GM18517 (cell line): ENCODE measurements around the gene CNTLN.
A peak's percentile ranks its signal among the peaks of the same experiment; 100 is the strongest.
"Not testable (repeated sequence)": the region's sequence is repeated elsewhere in the genome, so short reads cannot be mapped to it uniquely, and the experiment has no call there.

Experiments
- ATAC-seq: cut with Tn5 transposase; IDR thresholded peaks from one replicate; pipeline ENCODE4 v1.9.1; 2021; ENCODE audit warnings: mild to moderate bottlenecking, moderate library complexity; ENCODE audit not compliant: unreplicated experiment

Gene CNTLN

DNA sequence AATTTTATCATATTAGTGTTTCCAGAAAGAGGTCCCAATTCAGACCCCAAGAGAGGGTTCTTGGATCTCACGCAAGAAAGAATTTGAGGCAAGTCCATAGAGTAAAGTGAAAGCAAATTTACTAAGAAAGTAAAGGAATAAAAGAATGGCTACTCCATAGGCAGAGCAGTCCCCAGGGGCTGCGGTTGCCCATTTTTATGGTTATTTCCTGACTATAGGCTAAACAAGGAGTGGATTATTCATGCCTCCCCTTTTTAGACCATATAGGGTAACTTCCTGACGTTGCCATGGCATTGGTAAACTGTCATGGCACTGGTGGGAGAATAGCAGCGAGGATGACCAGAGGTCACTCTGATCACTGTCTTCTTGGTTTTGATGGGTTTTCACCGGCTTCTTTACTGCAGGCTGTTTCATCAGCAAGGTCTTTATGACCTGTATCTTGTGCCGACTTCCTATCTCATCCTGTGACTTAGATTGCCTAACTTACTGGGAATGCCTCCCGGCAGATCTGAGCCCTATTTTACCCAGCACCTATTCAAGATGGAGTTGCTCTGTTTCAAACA is 262.4 kb downstream of the CNTLN start:
- not testable (repeated sequence) for ATAC-seq

- no peak for ATAC-seq
These were observed 263.5 kb downstream of the CNTLN start for GRCh38 chr9:17398350-17398749.

- no peak for ATAC-seq
These were observed 267.0 kb downstream of the CNTLN start for GRCh38 chr9:17401858-17402257.

DNA sequence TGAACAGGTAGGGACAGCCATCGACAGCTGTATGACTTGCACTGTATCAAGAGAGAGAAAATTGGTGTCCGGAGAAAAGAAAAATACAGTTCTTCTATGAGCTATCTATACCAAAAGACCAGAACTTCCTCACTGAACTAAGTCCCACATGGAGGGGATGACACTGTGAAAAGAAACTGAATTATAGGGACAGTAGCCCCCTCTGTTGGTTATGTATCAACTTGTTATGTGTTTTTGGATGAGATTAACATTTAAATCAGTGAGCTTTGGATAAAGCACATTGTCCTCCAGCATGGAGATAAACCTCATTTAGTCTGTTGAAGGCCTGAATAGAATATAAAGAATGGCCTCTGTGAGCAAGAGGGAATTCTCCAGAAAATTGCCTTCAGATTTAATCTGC is 267.5 kb downstream of the CNTLN start:
- no peak for ATAC-seq

- no peak for ATAC-seq
These were observed 268.7 kb downstream of the CNTLN start for GRCh38 chr9:17403539-17403938.

GRCh38 chr9:17414986-17415385 is 280.1 kb downstream of the CNTLN start:
- no peak for ATAC-seq

DNA sequence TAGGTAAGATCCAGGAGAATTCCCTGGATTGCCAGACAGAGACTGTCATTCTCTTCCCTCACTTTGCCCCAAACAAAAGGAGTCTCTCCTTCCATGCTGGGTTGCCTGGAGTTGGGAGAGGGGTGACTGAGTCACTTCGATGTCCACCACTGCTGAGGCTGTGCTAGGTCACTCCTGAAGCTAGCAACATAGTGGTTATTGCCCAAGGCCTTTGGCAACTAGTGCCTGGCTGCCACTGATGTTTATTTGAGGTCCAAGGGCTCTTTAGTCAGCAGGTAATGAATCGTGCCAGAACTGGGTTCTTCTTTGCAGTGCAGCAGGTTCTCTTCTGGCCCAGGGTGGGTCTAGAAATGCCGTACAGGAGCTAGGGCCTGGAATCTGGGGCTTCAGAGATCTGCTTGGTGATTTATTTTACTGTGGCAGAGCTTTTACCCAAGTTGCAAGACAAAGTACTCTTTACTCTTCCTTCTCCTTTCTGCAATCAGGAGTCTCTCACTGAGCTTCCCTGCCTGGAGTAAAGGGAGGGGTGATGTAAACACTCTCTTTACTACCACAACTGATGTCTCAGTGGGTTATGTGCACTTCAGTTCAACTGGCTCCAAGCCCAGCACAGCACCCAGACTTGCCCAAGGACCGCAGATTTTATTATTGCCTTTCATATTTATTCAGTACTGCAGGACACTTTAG is 288.3 kb downstream of the CNTLN start:
- ATAC-seq, result no peak

- ATAC-seq, result no peak
These were observed 288.8 kb downstream of the CNTLN start for GRCh38 chr9:17423681-17424011.

GRCh38 chr9:17425384-17425783 is 290.5 kb downstream of the CNTLN start:
- ATAC-seq, result no peak

DNA sequence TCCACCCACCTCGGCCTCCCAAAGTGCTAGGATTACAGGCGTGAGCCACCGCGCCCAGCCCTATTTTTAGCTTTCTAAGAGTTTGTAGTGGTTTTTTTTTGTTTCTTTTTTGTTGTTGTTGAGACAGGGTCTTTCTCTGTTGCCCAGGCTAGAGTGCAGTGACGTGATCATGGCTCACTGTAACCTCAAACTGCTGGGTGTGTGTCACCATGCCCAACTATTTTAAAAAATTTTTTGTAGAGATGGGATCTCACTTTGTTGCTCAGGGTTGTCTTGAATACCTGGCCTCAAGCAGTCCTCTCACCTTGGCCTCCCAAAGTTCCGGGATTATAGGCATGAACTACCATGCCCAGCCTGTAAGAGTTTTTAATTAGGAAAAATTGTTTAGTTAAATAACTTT is 298.7 kb downstream of the CNTLN start:
- ATAC-seq, result no peak

DNA sequence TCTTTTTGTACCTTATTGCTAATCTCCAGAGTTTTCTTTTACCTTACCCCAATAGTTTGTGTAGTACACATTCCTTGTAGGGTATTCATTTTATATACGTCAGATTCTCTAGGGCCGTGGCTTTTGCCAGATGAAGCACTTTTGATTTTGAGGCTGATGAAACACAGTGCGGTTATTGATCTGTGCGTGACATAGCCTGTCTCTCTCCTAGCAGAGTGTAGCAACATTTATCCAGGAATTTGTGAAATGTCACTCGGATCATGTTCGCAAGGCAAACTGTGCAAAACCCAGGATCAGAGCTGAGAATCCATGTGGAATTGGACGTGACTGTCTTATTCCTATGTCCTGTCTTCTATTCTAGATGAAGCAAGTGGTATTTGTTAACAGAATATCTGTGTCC is 302.0 kb downstream of the CNTLN start:
- ATAC-seq, result no peak

DNA sequence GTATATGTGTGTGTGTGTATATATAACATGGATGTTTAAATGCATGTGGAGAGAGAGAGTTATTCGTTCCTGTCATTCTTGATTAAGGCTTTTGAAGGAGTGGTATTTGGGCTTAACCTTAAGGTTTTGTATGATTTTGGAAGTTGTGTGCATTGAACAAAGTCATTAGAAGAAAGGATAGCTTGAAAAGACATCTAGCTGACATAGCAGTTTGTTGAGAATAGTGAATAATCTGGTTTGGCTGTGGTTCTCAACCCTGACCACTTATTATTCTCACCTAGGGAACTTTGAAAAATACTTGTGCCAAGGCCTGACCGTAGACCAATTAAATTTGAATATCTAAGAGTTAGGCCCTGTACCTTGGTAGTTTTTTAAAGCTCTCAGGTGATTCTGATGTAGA is 303.0 kb downstream of the CNTLN start:
- no peak for ATAC-seq

DNA sequence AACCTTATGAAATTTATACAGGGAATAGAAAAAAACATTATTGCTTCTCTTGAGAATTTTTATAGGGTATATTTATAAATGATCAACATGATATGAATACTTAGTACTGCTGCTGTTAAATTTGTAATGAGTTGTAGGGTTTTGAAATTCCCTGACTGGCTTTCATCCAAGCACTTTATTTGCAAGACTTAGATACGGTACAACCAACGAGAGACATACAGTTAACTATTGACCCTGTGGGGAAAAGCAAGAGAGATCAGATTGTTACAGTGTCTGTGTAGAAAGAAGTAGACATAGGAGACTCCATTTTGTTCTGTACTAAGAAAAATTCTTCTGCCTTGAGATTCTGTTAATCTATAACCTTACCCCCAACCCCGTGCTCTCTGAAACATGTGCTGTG is 310.3 kb downstream of the CNTLN start:
- ATAC-seq, result not testable (repeated sequence)

GRCh38 chr9:17453751-17454150 is 318.9 kb downstream of the CNTLN start:
- no peak for ATAC-seq

DNA sequence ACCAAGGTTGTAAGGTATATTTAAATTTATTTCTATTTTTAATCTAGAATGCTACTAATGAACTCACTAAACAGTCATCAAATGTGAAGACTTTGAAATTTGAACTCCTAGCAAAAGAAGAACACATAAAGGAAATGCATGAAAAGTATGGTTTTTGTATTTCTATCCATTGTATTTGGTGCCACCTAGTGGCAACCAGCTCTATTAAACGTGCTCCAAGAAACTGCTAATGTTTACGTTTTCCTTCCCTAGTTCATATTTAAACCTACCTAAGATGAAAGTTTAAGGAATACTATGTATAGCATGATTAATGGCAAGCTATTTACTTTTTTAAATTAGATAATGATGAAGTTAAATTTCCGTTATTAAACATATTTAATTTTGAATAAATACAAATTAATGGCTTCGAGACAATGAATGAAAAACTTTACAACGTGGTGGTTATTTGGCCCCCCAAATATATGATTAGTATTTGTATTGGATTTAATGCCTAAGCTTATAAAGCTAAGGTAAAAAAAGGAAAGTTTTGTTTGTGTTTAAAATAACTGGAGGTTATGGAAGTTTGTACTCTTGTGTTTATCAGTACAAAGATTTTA is 328.1 kb downstream of the CNTLN start:
- ATAC-seq, result peak; percentile 82

DNA sequence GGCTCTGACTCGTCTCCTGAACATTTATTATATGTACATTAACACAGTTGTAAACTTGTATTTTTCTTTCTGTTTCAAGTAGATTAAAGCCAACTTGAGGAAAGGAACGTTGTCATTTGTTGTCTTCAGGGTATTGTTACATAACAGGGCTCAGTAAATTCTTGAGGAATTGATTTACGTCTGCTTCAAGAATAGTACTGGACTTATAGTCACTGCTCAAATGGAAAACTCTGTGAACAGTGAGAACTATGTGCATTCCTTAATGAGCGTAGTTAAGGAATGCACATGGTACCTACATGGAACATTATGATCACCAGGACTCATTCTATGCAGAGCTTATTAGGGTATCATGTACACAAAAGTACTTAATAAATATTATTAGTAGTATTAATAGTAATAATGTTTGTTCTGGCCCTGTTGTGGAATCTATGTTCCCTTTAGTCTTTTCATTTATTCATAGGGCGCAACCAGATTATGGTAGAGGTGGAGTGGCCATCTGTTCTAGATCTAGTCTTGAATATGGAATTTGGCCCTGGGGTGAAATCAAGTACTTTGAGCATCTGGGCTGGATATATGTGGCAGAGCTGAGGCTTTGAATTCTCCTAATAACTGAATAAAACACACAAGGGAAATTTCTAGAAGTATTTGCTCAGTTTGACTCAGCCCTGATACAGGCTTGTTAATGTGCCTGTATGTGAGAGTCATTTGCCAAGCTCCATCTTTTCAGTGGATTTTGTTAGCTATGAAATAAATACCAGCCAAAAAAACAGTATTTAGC is 335.4 kb downstream of the CNTLN start:
- no peak for ATAC-seq

DNA sequence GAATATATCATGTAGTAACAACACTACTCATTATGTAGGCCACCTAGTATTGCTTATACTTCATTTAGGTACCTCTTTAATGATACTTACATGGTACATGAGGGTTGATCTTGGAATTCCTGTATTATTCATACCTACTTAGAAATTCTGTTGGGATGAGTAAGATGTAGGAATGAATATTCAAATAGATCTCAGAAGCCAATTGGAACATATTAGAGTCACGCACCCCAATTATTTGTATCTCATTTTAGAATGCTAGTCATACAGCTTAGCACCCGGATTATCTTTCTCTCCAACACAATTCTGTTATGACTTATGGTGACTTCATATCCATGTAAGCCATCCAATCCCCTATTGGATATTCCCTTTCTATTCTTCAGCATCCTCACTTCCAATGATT is 337.3 kb downstream of the CNTLN start:
- no peak for ATAC-seq

- ATAC-seq, result peak; percentile 73
These were observed 341.6 kb downstream of the CNTLN start for GRCh38 chr9:17476401-17476800.

GRCh38 chr9:17477816-17478215 is 343.0 kb downstream of the CNTLN start:
- ATAC-seq, result no peak

GRCh38 chr9:17480966-17481365 is 346.1 kb downstream of the CNTLN start:
- no peak for ATAC-seq

DNA sequence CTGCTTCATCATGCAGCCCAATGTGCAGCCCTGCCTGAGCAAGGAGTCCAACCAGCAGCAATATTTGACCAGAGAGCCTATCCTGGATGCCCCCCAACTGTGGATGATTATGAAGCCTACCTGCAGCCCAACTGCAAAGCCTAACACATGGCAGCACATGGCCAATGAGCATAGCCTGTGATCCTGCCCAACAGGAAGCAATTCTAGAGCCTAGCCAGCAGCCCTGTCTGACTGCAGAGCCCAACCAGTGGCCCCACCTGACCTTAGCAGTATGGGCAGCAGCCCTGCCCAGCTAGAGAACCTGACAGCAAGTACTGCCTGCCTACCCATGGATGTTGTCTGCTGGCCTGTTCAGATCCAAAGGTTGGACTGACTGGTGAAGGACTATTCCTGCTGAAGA is 346.7 kb downstream of the CNTLN start:
- no peak for ATAC-seq

DNA sequence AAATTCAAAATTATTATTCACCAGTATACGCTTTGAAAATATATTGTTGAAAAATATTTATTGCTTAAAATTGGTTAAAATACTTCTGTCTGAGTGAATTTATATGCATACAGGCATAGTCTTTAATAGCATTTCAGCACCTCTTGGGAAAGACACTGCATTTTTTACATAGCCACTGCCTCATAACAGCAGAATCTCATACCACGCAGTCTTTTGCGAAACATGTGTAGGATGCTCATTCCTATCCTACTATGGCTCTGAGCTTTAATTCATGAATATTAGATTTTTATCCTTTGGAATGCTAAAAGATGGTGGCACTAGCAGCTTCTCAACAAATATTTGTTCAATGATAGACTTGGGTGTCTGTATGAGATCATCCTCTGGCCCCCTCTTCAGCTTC is 350.1 kb downstream of the CNTLN start:
- no peak for ATAC-seq
